ENCODE measurements around the gene SLC22A2.
"Not testable (repeated sequence)": the region's sequence is repeated elsewhere in the genome, so short reads cannot be mapped to it uniquely, and the experiment has no call there.

The SLC22A2 gene

GRCh38 chr6:160258346-160259142 is at the start of gene SLC22A2:
Gene SLC22A2, minus strand, starts transcription at chr6:160258821. Its CDS starts 64 bp downstream, at chr6:160258757.
- Mint-ChIP-seq H3K9me3 (no peaks in the 10 kb centered on the region), H3K36me3 (no peaks in the 10 kb centered on the region), H3K4me3 (no peak within 1 kb of the TSS), H3K27me3 (peaks cover 22% of the 10 kb centered on the region), H3K27ac (peak within 1 kb of the TSS; percentile 37), H3K4me1 (no peaks in the 10 kb centered on the region)

- H3K4me3 Mint-ChIP-seq: no peak overlapping the region
- peaks cover 13% of the 10 kb centered on the region for H3K9me3 Mint-ChIP-seq
- H3K27ac Mint-ChIP-seq: no peak overlapping the region
Observed at GRCh38 chr6:160305926-160306713, 47.5 kb upstream of the SLC22A2 start.

DNA sequence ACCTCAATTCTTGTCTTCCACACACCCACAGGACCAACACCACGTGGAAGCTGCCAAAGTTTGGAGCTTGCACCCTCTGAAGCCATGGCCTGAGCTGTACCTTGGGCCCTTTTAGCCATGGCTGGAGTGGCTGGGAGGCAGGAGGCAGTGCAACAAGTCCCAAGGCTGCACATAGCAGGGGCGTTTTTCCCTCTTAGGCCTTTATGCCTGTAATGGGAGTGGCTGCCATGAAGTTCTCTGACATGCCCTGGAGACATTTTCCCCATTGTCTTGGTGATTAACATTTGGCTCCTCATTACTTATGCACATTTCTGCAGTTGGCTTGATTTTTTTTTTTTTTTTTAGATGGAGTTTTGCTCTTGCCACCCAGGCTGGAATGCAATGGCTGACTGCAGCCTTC is 45.2 kb upstream of the SLC22A2 start:
- H3K4me3 Mint-ChIP-seq: no peak overlapping the region

More at GRCh38 chr6:160305926-160306713, 47.5 kb upstream of the SLC22A2 start:
- H3K36me3 Mint-ChIP-seq: no peaks in the 10 kb centered on the region
- H3K4me1 Mint-ChIP-seq: no peaks in the 10 kb centered on the region
- H3K27me3 Mint-ChIP-seq: peaks cover 3% of the 10 kb centered on the region

GRCh38 chr6:160302431-160303082 is 43.9 kb upstream of the SLC22A2 start:
- H3K27ac Mint-ChIP-seq, H3K4me1 Mint-ChIP-seq, H3K36me3 Mint-ChIP-seq, H3K27me3 Mint-ChIP-seq, H3K9me3 Mint-ChIP-seq, H3K4me3 Mint-ChIP-seq: not testable (repeated sequence)

More for the DNA sequence above, 45.2 kb upstream of the SLC22A2 start:
- Mint-ChIP-seq H3K9me3 (peaks cover 1% of the 10 kb centered on the region), H3K4me1 (no peaks in the 10 kb centered on the region), H3K36me3 (no peaks in the 10 kb centered on the region), H3K27me3 (peaks cover 3% of the 10 kb centered on the region), H3K27ac (no peak overlapping the region)

GRCh38 chr6:160301339-160301738 is 42.7 kb upstream of the SLC22A2 start:
- Mint-ChIP-seq H3K36me3 (no peaks in the 10 kb centered on the region), H3K9me3 (no peaks in the 10 kb centered on the region), H3K27me3 (peaks cover 3% of the 10 kb centered on the region), H3K27ac (no peak overlapping the region), H3K4me1 (no peaks in the 10 kb centered on the region), H3K4me3 (no peak overlapping the region)

GRCh38 chr6:160300076-160300695 is 41.6 kb upstream of the SLC22A2 start:
- H3K36me3 Mint-ChIP-seq: no peaks in the 10 kb centered on the region
- no peaks in the 10 kb centered on the region for H3K9me3 Mint-ChIP-seq
- H3K4me3 Mint-ChIP-seq: no peak overlapping the region
- peaks cover 3% of the 10 kb centered on the region for H3K27me3 Mint-ChIP-seq
- no peaks in the 10 kb centered on the region for H3K4me1 Mint-ChIP-seq
- no peak overlapping the region for H3K27ac Mint-ChIP-seq

GRCh38 chr6:160299559-160299958 is 40.9 kb upstream of the SLC22A2 start:
- no peak overlapping the region for H3K4me3 Mint-ChIP-seq
- no peaks in the 10 kb centered on the region for H3K9me3 Mint-ChIP-seq
- no peak overlapping the region for H3K27ac Mint-ChIP-seq
- H3K36me3 Mint-ChIP-seq: no peaks in the 10 kb centered on the region
- no peaks in the 10 kb centered on the region for H3K27me3 Mint-ChIP-seq
- H3K4me1 Mint-ChIP-seq: no peaks in the 10 kb centered on the region

DNA sequence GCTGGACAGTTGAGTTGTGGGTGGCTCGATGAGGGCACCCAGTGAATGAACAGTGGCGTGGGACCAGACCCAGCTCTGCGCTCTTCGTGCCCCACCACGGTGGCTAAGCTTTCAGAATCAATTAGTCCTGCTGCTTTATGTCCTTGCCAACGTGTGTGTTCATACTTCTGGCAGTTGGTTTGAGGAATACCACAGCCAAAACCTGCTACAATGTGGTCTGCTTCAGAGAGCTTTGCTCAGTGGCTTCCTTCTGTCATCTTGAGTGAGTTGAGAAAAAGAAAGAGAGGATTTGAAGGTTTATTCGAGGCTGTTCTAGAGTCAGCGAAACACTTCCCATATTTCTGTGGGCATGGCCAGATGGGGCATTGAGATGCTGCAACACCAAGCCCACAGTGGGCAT is 39.5 kb upstream of the SLC22A2 start:
- H3K36me3 Mint-ChIP-seq: no peaks in the 10 kb centered on the region
- peaks cover 3% of the 10 kb centered on the region for H3K27me3 Mint-ChIP-seq
- no peak overlapping the region for H3K27ac Mint-ChIP-seq
- no peaks in the 10 kb centered on the region for H3K4me1 Mint-ChIP-seq
- no peak overlapping the region for H3K4me3 Mint-ChIP-seq
- no peaks in the 10 kb centered on the region for H3K9me3 Mint-ChIP-seq

DNA sequence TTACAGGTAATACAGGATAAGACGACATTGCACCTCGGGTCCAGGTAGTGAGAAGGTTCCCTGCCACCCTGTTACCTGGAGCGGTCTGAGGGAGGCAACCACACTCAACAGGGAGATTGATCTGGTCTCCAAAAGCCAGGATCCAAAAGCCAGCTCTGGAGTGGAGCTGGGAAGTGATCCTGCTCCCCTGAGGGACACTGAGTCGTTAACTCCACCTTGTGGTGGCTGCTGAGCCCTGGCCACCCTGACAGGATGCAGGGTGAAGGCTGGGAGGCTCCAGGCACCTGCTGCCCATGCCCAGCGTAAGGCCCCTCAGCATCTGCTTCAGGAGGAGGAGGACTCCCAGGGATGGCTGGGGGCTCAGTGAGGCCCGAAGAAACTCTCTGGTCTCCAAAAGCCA is 38.7 kb upstream of the SLC22A2 start:
- peaks cover 3% of the 10 kb centered on the region for H3K27me3 Mint-ChIP-seq
- no peaks in the 10 kb centered on the region for H3K9me3 Mint-ChIP-seq
- no peaks in the 10 kb centered on the region for H3K4me1 Mint-ChIP-seq
- no peak overlapping the region for H3K4me3 Mint-ChIP-seq
- H3K36me3 Mint-ChIP-seq: no peaks in the 10 kb centered on the region
- H3K27ac Mint-ChIP-seq: no peak overlapping the region

GRCh38 chr6:160293844-160294243 is 35.2 kb upstream of the SLC22A2 start:
- Mint-ChIP-seq H3K4me3 (no peak overlapping the region), H3K9me3 (no peaks in the 10 kb centered on the region), H3K27me3 (peaks cover 14% of the 10 kb centered on the region), H3K36me3 (no peaks in the 10 kb centered on the region), H3K4me1 (no peaks in the 10 kb centered on the region), H3K27ac (no peak overlapping the region)

GRCh38 chr6:160285541-160286105 is 27.0 kb upstream of the SLC22A2 start:
- Mint-ChIP-seq H3K9me3 (no peaks in the 10 kb centered on the region), H3K4me3 (no peak overlapping the region), H3K36me3 (no peaks in the 10 kb centered on the region), H3K27me3 (peaks cover 20% of the 10 kb centered on the region), H3K4me1 (no peaks in the 10 kb centered on the region), H3K27ac (no peak overlapping the region)

GRCh38 chr6:160284575-160284974 is 26.0 kb upstream of the SLC22A2 start:
- H3K4me3 Mint-ChIP-seq: no peak overlapping the region
- no peaks in the 10 kb centered on the region for H3K36me3 Mint-ChIP-seq
- peaks cover 14% of the 10 kb centered on the region for H3K27me3 Mint-ChIP-seq
- H3K4me1 Mint-ChIP-seq: no peaks in the 10 kb centered on the region
- H3K9me3 Mint-ChIP-seq: no peaks in the 10 kb centered on the region
- H3K27ac Mint-ChIP-seq: no peak overlapping the region

- no peaks in the 10 kb centered on the region for H3K36me3 Mint-ChIP-seq
- no peaks in the 10 kb centered on the region for H3K4me1 Mint-ChIP-seq
- H3K4me3 Mint-ChIP-seq: no peak overlapping the region
- no peaks in the 10 kb centered on the region for H3K9me3 Mint-ChIP-seq
- peaks cover 11% of the 10 kb centered on the region for H3K27me3 Mint-ChIP-seq
- no peak overlapping the region for H3K27ac Mint-ChIP-seq
Observed at GRCh38 chr6:160282444-160282843, 23.8 kb upstream of the SLC22A2 start.

- Mint-ChIP-seq H3K4me3 (no peak overlapping the region), H3K4me1 (no peaks in the 10 kb centered on the region), H3K27ac (no peak overlapping the region), H3K9me3 (no peaks in the 10 kb centered on the region), H3K36me3 (no peaks in the 10 kb centered on the region), H3K27me3 (peaks cover 3% of the 10 kb centered on the region)
Observed at GRCh38 chr6:160279850-160280249, 21.2 kb upstream of the SLC22A2 start.

DNA sequence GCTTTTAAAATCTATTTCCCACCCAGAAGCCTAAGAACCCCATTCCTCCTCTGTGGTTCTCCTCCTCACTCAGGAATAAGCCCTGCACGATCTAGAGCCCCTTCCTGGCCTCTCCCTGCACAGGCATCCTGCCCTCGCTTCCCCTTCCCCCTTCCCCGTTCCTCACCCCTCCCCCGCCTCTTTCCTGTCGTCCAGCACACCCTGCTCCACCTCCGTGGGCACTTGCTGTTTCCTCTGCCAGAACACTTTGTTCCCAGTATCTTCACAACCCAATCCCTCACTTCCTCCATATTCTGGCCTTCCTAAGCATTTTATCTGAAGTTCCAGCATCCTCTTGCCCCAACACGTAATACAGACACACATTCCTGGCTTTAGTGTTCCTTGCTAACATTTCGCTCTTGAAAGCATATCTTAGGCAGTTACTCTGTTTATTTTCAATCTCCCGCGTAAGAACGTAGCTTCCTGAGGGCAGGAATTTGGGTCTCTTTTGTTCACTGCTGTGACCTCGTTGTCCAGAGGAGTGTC is 20.2 kb upstream of the SLC22A2 start:
- H3K36me3 Mint-ChIP-seq: no peaks in the 10 kb centered on the region
- H3K4me3 Mint-ChIP-seq: no peak overlapping the region
- H3K27me3 Mint-ChIP-seq: peaks cover 1% of the 10 kb centered on the region
- H3K27ac Mint-ChIP-seq: no peak overlapping the region
- no peaks in the 10 kb centered on the region for H3K4me1 Mint-ChIP-seq
- no peaks in the 10 kb centered on the region for H3K9me3 Mint-ChIP-seq
